CD14-positive monocyte (primary cell): ENCODE results near the gene TSPAN11. TPM values are rescaled to one million over a fixed set of nuclear protein-coding genes. Genes with fewer than 3 reads are reported as not detected.

ENCODE experiments used
- DNase-seq, 3 donors: peaks; one replicate each; pipeline ENCODE4 v3.0.0-alpha.2; 2011 to 2022
- H2AFZ ChIP-seq: 2 replicates; pipeline ENCODE4 v1.6.0; 2012; ENCODE audit warnings: mild to moderate bottlenecking, low read depth, low read length, inconsistent platforms; ENCODE audit not compliant: insufficient read depth, poor library complexity, severe bottlenecking
- H3K27ac ChIP-seq, 2 donors: 1 replicate in 1 of 2; 2 replicates in 1 of 2; pipeline ENCODE4 v1.5.1; 2012 to 2013; ENCODE audit warnings: low read length in 2 of 2, control low read depth in 1 of 2, inconsistent platforms in 1 of 2, low read depth in 1 of 2, mild to moderate bottlenecking in 1 of 2
- H3K27me3 ChIP-seq, 2 donors: one replicate each; pipeline versions ENCODE4 v1.6.0 to v1.6.1; 2011 to 2013; ENCODE audit warnings: low read length in 2 of 2; ENCODE audit not compliant: control insufficient read depth in 2 of 2, insufficient read depth in 2 of 2
- H3K36me3 ChIP-seq, 2 donors: replicated peaks in 1 of 2; 1 replicate in 1 of 2; 2 replicates in 1 of 2; pipeline versions ENCODE4 v1.5.1 to v1.6.1; 2012 to 2013; ENCODE audit warnings: low read length in 2 of 2, control low read depth in 1 of 2, inconsistent platforms in 1 of 2, mild to moderate bottlenecking in 1 of 2; ENCODE audit not compliant: insufficient read depth in 2 of 2, control insufficient read depth in 1 of 2
- H3K4me1 ChIP-seq, 2 donors: 1 replicate in 1 of 2; 2 replicates in 1 of 2; pipeline versions ENCODE4 v1.5.1 to v1.6.1; 2012 to 2013; ENCODE audit warnings: low read length in 2 of 2, control low read depth in 1 of 2, inconsistent platforms in 1 of 2, mild to moderate bottlenecking in 1 of 2, moderate library complexity in 1 of 2; ENCODE audit not compliant: insufficient read depth in 2 of 2, control insufficient read depth in 1 of 2
- H3K4me2 ChIP-seq: replicated peaks from 2 replicates; pipeline ENCODE3; 2012; ENCODE audit warnings: low read length, moderate library complexity, mild to moderate bottlenecking; ENCODE audit not compliant: poor library complexity, severe bottlenecking; ENCODE audit errors: extremely low read depth
- H3K4me3 ChIP-seq, 3 experiments: fragments of 200-600 bp in 1 of 3; sonication (generic) in 1 of 3; replicated peaks in 1 of 3; 1 replicate in 2 of 3; 2 replicates in 1 of 3; pipeline ENCODE4 v1.5.1; 2011 to 2013; ENCODE audit warnings: low read length in 3 of 3, mild to moderate bottlenecking in 3 of 3, control low read depth in 2 of 3, low read depth in 2 of 3, inconsistent platforms in 1 of 3, moderate library complexity in 1 of 3
- H3K79me2 ChIP-seq: 2 replicates; pipeline ENCODE4 v1.6.0; 2012; ENCODE audit warnings: mild to moderate bottlenecking, control low read depth, inconsistent platforms, low read length, moderate library complexity; ENCODE audit not compliant: insufficient read depth
- H3K9ac ChIP-seq: 2 replicates; pipeline ENCODE4 v1.6.0; 2017; ENCODE audit warnings: low read length, mild to moderate bottlenecking; ENCODE audit not compliant: insufficient read depth, poor library complexity, severe bottlenecking
- H3K9me3 ChIP-seq, 2 donors: replicated peaks in 1 of 2; 1 replicate in 1 of 2; 2 replicates in 1 of 2; pipeline versions ENCODE4 v1.5.1 to v1.6.1; 2012 to 2013; ENCODE audit warnings: low read length in 2 of 2, control low read depth in 1 of 2; ENCODE audit not compliant: control insufficient read depth in 1 of 2, insufficient read depth in 1 of 2
- H4K20me1 ChIP-seq: 2 replicates; pipeline ENCODE4 v1.6.0; 2012; ENCODE audit warnings: mild to moderate bottlenecking, low read length, control low read depth, moderate library complexity; ENCODE audit not compliant: insufficient read depth
- H3K27ac Mint-ChIP-seq, 7 donors: one replicate each; pipeline ENCODE4 v1.8.0; 2020; ENCODE audit warnings: mild to moderate bottlenecking in 7 of 7, mixed read lengths in 7 of 7, moderate library complexity in 6 of 7, inconsistent platforms in 2 of 7
- H3K27me3 Mint-ChIP-seq, 3 donors: one replicate each; pipeline ENCODE4 v1.8.0; 2021 to 2022; ENCODE audit warnings: low read depth in 3 of 3, mild to moderate bottlenecking in 3 of 3, mixed read lengths in 3 of 3, moderate library complexity in 3 of 3, inconsistent platforms in 1 of 3
- H3K36me3 Mint-ChIP-seq, 2 donors: one replicate each; pipeline ENCODE4 v1.8.0; 2020; ENCODE audit warnings: mixed read lengths in 2 of 2, inconsistent platforms in 1 of 2, mild to moderate bottlenecking in 1 of 2
- H3K4me1 Mint-ChIP-seq: one replicate; pipeline ENCODE4 v1.8.0; 2020; ENCODE audit warnings: mild to moderate bottlenecking, mixed read lengths
- H3K4me3 Mint-ChIP-seq, 2 donors: one replicate each; pipeline ENCODE4 v1.8.0; 2020; ENCODE audit warnings: mild to moderate bottlenecking in 2 of 2, mixed read lengths in 2 of 2, moderate library complexity in 1 of 2
- H3K9me3 Mint-ChIP-seq, 7 donors: one replicate each; pipeline ENCODE4 v1.8.0; 2020 to 2022; ENCODE audit warnings: mixed read lengths in 7 of 7, mild to moderate bottlenecking in 6 of 7, moderate library complexity in 6 of 7, inconsistent platforms in 2 of 7
- WGBS: methylation state at CpG from one replicate; pipeline ENCODE4 v1.1.5; 2013; ENCODE audit warnings: missing lambda C conversion rate; ENCODE audit not compliant: insufficient coverage; 5-methylcytosine and 5-hydroxymethylcytosine counted together
- intact Hi-C, 2 donors: fragments of 100-400 bp; cut with micrococcal nuclease; formaldehyde crosslinking; loops; one replicate each; pipeline versions ENCODE4 v1.15.0 to v1.15.1; 2023
- polyA plus RNA-seq, 3 donors: library from polyadenylated mRNA; depleted of rRNA in 1 of 3; unstranded in 2 of 3; stranded (reverse) in 1 of 3; fragments of 300-500 nt in 2 of 3; fragments of >200 nt in 1 of 3; fragmentation: Illumina TruSeq in 2 of 3; gene quantifications; 1 replicate in 2 of 3; 2 replicates in 1 of 3; pipeline ENCODE4 v1.2.3, GENCODE V29; 2012 to 2021
- TF ChIP-seq, protein P1 (sequence below): fragments of 200-600 bp; IDR thresholded peaks from one replicate; pipeline ENCODE4 v1.8.0; 2022; ENCODE audit warnings: antibody characterized with exemption, mild to moderate bottlenecking

Gene TSPAN11
- polyA plus RNA-seq, 3 donors: not detected

DNA sequence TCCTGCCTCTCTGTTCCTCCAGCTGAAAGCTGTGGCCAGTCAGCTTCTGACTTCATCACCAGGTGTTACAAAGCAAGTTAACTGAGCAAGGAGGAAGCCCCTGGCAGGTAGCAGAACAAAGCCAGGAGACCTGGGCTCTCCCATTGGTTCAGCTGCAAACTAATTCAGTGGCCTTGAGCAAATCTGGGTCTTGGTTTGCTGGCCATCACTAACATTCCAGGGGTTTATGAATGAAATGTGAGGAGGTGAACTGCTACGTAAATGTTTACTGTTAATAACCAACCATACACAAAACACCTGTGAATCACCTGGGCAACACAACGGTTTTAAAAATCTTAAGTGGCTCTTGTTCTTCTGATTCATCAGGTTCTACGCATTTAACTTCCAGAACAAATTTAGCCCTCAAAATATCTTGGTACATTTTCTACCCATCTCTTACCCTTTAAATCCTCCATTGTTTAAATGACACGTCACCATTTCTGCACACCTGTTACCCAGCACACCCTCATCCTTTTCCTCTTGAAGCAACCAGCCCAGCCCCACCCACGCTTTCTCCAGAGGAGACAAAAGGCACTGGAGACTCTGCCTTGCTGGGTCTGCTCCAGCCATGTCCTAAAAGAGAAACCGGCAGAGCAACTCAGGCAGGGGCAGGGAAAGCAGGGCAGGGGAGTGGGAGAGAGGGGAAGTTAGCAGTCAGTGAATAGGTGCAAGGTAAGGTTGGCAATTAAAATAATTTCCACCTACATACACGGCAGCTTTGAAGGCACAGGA, 49.3 kb upstream of the TSPAN11 start:
- no peak overlapping the region for H3K27ac ChIP-seq
- H3K27me3 Mint-ChIP-seq: peaks cover 0 to 9% (median 4%) of the 10 kb centered on the region in 3 donors
- DNase-seq: no peak
- intact Hi-C loops: no loop called here
- no peaks in the 10 kb centered on the region for H4K20me1 ChIP-seq
- H3K4me1 ChIP-seq: no peaks in the 10 kb centered on the region
- H2AFZ ChIP-seq: no peak overlapping the region
- no peaks in the 10 kb centered on the region for H3K9me3 ChIP-seq
- H3K4me3 Mint-ChIP-seq: no peak overlapping the region
- peak overlapping the region in 1 of 7 donors; percentile 6 for H3K27ac Mint-ChIP-seq
- no peak overlapping the region for H3K4me2 ChIP-seq
- no peak overlapping the region for H3K9ac ChIP-seq
- no peak overlapping the region for H3K4me3 ChIP-seq
- H3K4me1 Mint-ChIP-seq: no peaks in the 10 kb centered on the region
- H3K36me3 ChIP-seq: no peaks in the 10 kb centered on the region
- TF ChIP-seq, protein P1, sequence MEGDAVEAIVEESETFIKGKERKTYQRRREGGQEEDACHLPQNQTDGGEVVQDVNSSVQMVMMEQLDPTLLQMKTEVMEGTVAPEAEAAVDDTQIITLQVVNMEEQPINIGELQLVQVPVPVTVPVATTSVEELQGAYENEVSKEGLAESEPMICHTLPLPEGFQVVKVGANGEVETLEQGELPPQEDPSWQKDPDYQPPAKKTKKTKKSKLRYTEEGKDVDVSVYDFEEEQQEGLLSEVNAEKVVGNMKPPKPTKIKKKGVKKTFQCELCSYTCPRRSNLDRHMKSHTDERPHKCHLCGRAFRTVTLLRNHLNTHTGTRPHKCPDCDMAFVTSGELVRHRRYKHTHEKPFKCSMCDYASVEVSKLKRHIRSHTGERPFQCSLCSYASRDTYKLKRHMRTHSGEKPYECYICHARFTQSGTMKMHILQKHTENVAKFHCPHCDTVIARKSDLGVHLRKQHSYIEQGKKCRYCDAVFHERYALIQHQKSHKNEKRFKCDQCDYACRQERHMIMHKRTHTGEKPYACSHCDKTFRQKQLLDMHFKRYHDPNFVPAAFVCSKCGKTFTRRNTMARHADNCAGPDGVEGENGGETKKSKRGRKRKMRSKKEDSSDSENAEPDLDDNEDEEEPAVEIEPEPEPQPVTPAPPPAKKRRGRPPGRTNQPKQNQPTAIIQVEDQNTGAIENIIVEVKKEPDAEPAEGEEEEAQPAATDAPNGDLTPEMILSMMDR: no peak
- no peaks in the 10 kb centered on the region for H3K36me3 Mint-ChIP-seq
- H3K9me3 Mint-ChIP-seq: peaks cover 0 to 3% (median 0%) of the 10 kb centered on the region in 7 donors
- no peaks in the 10 kb centered on the region for H3K27me3 ChIP-seq
- WGBS: 94% methylated on average over 3 of the region's 7 CpGs
- no peaks in the 10 kb centered on the region for H3K79me2 ChIP-seq

- no peak for DNase-seq
- no peaks in the 10 kb centered on the region for H3K79me2 ChIP-seq
- no peaks in the 10 kb centered on the region for H3K36me3 ChIP-seq
- H3K4me3 Mint-ChIP-seq: no peak overlapping the region
- H3K9me3 Mint-ChIP-seq: peaks cover 0 to 3% (median 0%) of the 10 kb centered on the region in 7 donors
- no peaks in the 10 kb centered on the region for H3K27me3 ChIP-seq
- H4K20me1 ChIP-seq: no peaks in the 10 kb centered on the region
- H3K9me3 ChIP-seq: no peaks in the 10 kb centered on the region
- H3K4me1 Mint-ChIP-seq: no peaks in the 10 kb centered on the region
- H3K27ac Mint-ChIP-seq: no peak overlapping the region
- no peaks in the 10 kb centered on the region for H3K4me1 ChIP-seq
- TF ChIP-seq, protein P1: no peak
- no peak overlapping the region for H3K4me2 ChIP-seq
- intact Hi-C loops: no loop called here
- H3K4me3 ChIP-seq: no peak overlapping the region
- no peak overlapping the region for H3K9ac ChIP-seq
- WGBS: no CpG with 5 or more reads among the region's 2 CpGs
- no peaks in the 10 kb centered on the region for H3K36me3 Mint-ChIP-seq
- H3K27me3 Mint-ChIP-seq: peaks cover 0 to 6% (median 4%) of the 10 kb centered on the region in 3 donors
- H2AFZ ChIP-seq: no peak overlapping the region
- no peak overlapping the region for H3K27ac ChIP-seq
Observed at GRCh38 chr12:30878024-30878423, 48.5 kb upstream of the TSPAN11 start.
